Progenitor cell of endocrine pancreas (in vitro differentiated cells): Measurements from ENCODE around the gene TBC1D8. TPM values are rescaled to one million over a fixed set of nuclear protein-coding genes. Genes with fewer than 3 reads are reported as not detected.

Experiments
- DNase-seq: peaks from one replicate; pipeline ENCODE4 v3.0.0; 2021; ENCODE audit warnings: low spot score; ENCODE audit not compliant: unreplicated experiment
- H3K27ac Mint-ChIP-seq: 2 replicates; pipeline ENCODE4 v1.8.0; 2021; ENCODE audit warnings: mild to moderate bottlenecking, moderate library complexity, mixed read lengths
- H3K27me3 Mint-ChIP-seq: 2 replicates; pipeline ENCODE4 v1.8.0; 2021; ENCODE audit warnings: mixed read lengths
- H3K36me3 Mint-ChIP-seq: 2 replicates; pipeline ENCODE4 v1.8.0; 2022; ENCODE audit warnings: mixed read lengths; ENCODE audit not compliant: insufficient read depth
- H3K4me1 Mint-ChIP-seq: 2 replicates; pipeline ENCODE4 v1.8.0; 2021; ENCODE audit warnings: low read depth, mixed read lengths
- H3K4me3 Mint-ChIP-seq: 2 replicates; pipeline ENCODE4 v1.8.0; 2021; ENCODE audit warnings: low read depth, mild to moderate bottlenecking, moderate library complexity, mixed read lengths
- H3K9me3 Mint-ChIP-seq: 2 replicates; pipeline ENCODE4 v1.8.0; 2021; ENCODE audit warnings: low read depth, mixed read lengths
- total RNA-seq: library from RNA; stranded (reverse); gene quantifications from 2 replicates; pipeline ENCODE4 v1.2.1, GENCODE V29; 2021
- TF ChIP-seq, protein P1 (sequence below): fragments of 200-600 bp; sonication (generic); IDR thresholded peaks from one replicate; pipeline ENCODE4 v1.5.0; 2021; ENCODE audit warnings: antibody characterized with exemption, mild to moderate bottlenecking; ENCODE audit not compliant: unreplicated experiment

Gene TBC1D8
- total RNA-seq, 1 donor from 2014 or later: 34.8 TPM

DNA sequence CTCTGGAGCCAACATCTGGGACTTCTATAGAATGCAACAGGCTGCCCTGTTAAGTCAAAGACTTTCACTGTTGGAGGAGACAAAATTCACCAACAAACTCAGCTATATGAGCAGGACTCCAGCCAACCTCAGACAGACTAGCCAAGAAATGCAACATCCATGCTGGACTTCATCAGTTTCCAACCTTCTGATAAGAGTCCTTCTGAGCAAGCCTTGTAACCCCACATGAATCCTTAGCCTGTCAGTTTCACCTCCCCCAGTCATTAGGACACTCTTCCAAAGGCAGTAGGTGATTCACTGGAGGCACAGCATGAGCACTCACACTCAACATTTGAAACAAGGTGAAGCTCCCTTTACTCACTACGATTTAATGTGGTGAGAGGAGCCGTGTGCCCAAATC lies 5.8 kb downstream of the TBC1D8 start:
- H3K4me3 Mint-ChIP-seq: no peak overlapping the region
- no peaks in the 10 kb centered on the region for H3K36me3 Mint-ChIP-seq
- TF ChIP-seq, protein P1, sequence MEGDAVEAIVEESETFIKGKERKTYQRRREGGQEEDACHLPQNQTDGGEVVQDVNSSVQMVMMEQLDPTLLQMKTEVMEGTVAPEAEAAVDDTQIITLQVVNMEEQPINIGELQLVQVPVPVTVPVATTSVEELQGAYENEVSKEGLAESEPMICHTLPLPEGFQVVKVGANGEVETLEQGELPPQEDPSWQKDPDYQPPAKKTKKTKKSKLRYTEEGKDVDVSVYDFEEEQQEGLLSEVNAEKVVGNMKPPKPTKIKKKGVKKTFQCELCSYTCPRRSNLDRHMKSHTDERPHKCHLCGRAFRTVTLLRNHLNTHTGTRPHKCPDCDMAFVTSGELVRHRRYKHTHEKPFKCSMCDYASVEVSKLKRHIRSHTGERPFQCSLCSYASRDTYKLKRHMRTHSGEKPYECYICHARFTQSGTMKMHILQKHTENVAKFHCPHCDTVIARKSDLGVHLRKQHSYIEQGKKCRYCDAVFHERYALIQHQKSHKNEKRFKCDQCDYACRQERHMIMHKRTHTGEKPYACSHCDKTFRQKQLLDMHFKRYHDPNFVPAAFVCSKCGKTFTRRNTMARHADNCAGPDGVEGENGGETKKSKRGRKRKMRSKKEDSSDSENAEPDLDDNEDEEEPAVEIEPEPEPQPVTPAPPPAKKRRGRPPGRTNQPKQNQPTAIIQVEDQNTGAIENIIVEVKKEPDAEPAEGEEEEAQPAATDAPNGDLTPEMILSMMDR: no peak
- peaks cover 3% of the 10 kb centered on the region for H3K9me3 Mint-ChIP-seq
- H3K4me1 Mint-ChIP-seq: peaks cover 32% of the 10 kb centered on the region
- H3K27me3 Mint-ChIP-seq: peaks cover 5% of the 10 kb centered on the region
- DNase-seq: no peak
- H3K27ac Mint-ChIP-seq: no peak overlapping the region

DNA sequence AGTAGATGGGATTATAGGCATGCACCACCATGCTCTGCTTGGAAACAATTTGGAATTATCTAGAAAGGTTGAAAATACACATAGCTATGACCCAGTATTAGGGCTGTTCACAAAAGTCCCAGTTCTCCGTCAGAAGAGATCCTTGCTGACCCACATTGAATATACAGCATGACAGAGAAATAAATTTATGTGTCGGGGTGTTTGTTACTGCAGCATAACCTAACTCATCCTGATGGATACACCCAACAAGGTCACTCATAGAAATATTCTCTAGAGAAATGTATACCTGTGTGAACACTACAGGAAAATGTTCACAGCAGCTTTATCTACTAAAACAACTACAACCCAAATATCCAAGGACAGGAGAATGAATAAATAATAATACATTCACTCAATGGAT lies 9.0 kb downstream of the TBC1D8 start:
- H3K27ac Mint-ChIP-seq: no peak overlapping the region
- H3K4me1 Mint-ChIP-seq: peaks cover 11% of the 10 kb centered on the region
- no peaks in the 10 kb centered on the region for H3K36me3 Mint-ChIP-seq
- TF ChIP-seq, protein P1: no peak
- H3K9me3 Mint-ChIP-seq: peaks cover 3% of the 10 kb centered on the region
- no peaks in the 10 kb centered on the region for H3K27me3 Mint-ChIP-seq
- no peak overlapping the region for H3K4me3 Mint-ChIP-seq
- no peak for DNase-seq

DNA sequence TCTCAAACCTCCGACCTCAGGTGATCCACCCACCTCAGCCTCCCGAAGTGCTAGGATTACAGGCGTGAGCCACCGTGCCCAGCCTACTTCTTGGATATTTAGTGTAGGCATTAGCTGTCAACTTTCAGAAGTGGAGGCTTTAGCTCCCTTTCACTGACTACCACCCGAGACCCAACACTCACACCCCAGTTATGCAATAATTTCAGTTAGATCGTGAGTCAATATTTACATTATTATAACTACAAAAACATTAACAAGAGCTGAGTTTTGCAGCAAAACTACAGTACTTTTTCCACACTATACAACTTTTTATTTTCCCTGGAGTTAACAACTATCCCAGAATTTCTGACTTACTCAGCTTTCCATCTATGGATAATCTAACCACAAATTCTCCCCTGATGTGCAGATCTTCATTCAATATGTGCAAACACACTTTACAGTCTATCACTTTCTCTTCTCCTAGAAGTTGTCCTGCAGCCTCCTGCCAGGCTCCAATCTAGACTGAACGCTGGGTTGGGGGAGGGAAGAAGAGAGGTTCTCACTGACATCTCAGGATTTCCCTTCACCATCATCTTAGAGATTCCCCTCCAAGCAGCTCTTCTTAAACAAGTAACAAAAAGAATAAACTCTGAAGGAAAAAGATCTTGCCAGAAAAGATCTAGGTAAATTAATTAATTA lies 10.1 kb downstream of the TBC1D8 start:
- TF ChIP-seq, protein P1: no peak
- Mint-ChIP-seq H3K4me3 (no peak overlapping the region), H3K27me3 (no peaks in the 10 kb centered on the region), H3K27ac (no peak overlapping the region), H3K36me3 (no peaks in the 10 kb centered on the region), H3K4me1 (peaks cover 11% of the 10 kb centered on the region), H3K9me3 (peaks cover 3% of the 10 kb centered on the region)
- no peak for DNase-seq

DNA sequence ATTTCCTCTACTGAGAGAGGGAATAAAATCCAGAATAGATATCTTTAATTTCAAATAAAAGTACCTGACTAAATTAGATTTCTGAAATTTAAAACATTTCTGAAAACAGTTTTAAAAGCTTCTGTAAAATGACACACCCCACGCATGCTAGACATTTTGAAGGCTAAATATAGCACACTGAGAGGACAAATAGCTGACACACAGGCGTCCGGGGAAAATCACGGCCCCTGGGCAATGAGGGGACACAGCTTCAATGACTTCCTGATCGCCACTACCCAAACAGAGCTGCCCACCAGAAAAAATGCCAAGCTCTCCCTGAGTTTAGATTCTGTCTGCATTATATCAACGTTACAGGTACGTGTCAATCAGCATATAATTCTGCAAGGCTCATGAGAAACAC lies 10.9 kb downstream of the TBC1D8 start:
- TF ChIP-seq, protein P1: no peak
- no peaks in the 10 kb centered on the region for H3K36me3 Mint-ChIP-seq
- no peaks in the 10 kb centered on the region for H3K27me3 Mint-ChIP-seq
- no peak overlapping the region for H3K27ac Mint-ChIP-seq
- peaks cover 3% of the 10 kb centered on the region for H3K9me3 Mint-ChIP-seq
- DNase-seq: no peak
- peaks cover 10% of the 10 kb centered on the region for H3K4me1 Mint-ChIP-seq
- H3K4me3 Mint-ChIP-seq: no peak overlapping the region

DNA sequence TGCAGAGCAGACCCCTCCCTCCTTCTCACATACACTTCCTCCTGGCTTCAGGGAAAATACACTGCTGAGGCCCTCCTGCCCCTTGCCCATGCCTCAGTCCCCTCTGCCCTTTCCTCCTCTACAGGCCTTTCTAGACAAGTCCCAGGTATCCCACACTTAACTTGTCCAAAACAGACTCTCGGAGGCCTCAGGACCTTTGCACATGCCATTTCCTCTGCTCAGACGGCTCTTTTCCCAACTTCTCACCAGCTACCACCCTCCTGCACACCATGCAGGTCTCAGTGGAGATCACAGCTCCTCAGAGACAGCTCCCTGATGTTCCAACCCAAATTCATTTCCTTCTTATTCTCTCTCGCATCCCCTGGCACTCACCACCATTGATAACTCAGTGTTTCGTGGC lies 11.7 kb downstream of the TBC1D8 start:
- Mint-ChIP-seq H3K27me3 (no peaks in the 10 kb centered on the region), H3K4me1 (peaks cover 7% of the 10 kb centered on the region), H3K36me3 (no peaks in the 10 kb centered on the region), H3K27ac (peak overlapping the region; percentile 10), H3K4me3 (no peak overlapping the region), H3K9me3 (peaks cover 3% of the 10 kb centered on the region)
- no peak for DNase-seq
- TF ChIP-seq, protein P1: no peak
